B cell (primary cell): ENCODE data around the gene SNAPIN. TPM values are rescaled to one million over a fixed set of nuclear protein-coding genes. Genes with fewer than 3 reads are reported as not detected.
A peak's percentile ranks its signal among the peaks of the same experiment; 100 is the strongest.

Experiments
- ATAC-seq: fragments of 200-7000 bp; cut with Tn5 transposase; one replicate; pipeline ENCODE4 v1.10.0; 2021; ENCODE audit warnings: low read depth, mild to moderate bottlenecking, moderate number of reproducible peaks, moderate library complexity
- CTCF ChIA-PET: fragments of 350-600 bp; sonication (Branson Sonifier 250); formaldehyde crosslinking; loops from one replicate; lab custom pipeline; 2021; ENCODE audit warnings: antibody characterized with exemption, inconsistent platforms; lab: Charles Lee
- POLR2A ChIA-PET: fragments of 350-600 bp; sonication (Branson Sonifier 250); formaldehyde crosslinking; loops from one replicate; lab custom pipeline; 2021; ENCODE audit warnings: antibody characterized with exemption; lab: Charles Lee
- DNase-seq: peaks from one replicate; pipeline ENCODE4 v3.0.0; 2013
- H2AFZ ChIP-seq: 2 replicates; pipeline ENCODE4 v1.6.1; 2012; ENCODE audit warnings: mild to moderate bottlenecking, low read depth, low read length; ENCODE audit not compliant: insufficient read depth, poor library complexity, severe bottlenecking
- H3K27ac ChIP-seq, 2 donors: 1 replicate in 1 of 2; 2 replicates in 1 of 2; pipeline ENCODE4 v1.5.1; 2012 to 2013; ENCODE audit warnings: low read length in 2 of 2, mild to moderate bottlenecking in 2 of 2, moderate library complexity in 1 of 2
- H3K27me3 ChIP-seq, 4 experiments: fragments of 200-600 bp in 1 of 4; sonication (generic) in 1 of 4; replicated peaks in 1 of 4; 1 replicate in 2 of 4; 2 replicates in 2 of 4; pipeline versions ENCODE4 v1.6.1 to v1.7.0; 2013 to 2016; ENCODE audit warnings: low read length in 3 of 4, mild to moderate bottlenecking in 2 of 4, mixed read lengths in 1 of 4, moderate library complexity in 1 of 4; ENCODE audit not compliant: insufficient read depth in 4 of 4, control insufficient read depth in 3 of 4; ENCODE audit errors: control extremely low read depth in 1 of 4
- H3K36me3 ChIP-seq, 2 experiments: replicated peaks in 1 of 2; 1 replicate in 1 of 2; 2 replicates in 1 of 2; pipeline versions ENCODE4 v1.6.1 to v1.7.1; 2013; ENCODE audit warnings: low read length in 1 of 2; ENCODE audit not compliant: insufficient read depth in 2 of 2, control insufficient read depth in 1 of 2; ENCODE audit errors: control extremely low read depth in 1 of 2, extremely low read depth in 1 of 2
- H3K4me1 ChIP-seq, 2 donors: fragments of 200-600 bp in 1 of 2; sonication (generic) in 1 of 2; 1 replicate in 1 of 2; 2 replicates in 1 of 2; pipeline versions ENCODE4 v1.5.1 to v1.6.1; 2013 to 2017; ENCODE audit warnings: low read length in 2 of 2; ENCODE audit not compliant: control insufficient read depth in 2 of 2, insufficient read depth in 2 of 2
- H3K4me2 ChIP-seq: replicated peaks from 2 replicates; pipeline ENCODE3; 2012; ENCODE audit warnings: mild to moderate bottlenecking, low read depth, low read length; ENCODE audit not compliant: poor library complexity, severe bottlenecking
- H3K4me3 ChIP-seq, 5 experiments: fragments of 200-600 bp in 1 of 5; sonication (generic) in 1 of 5; 1 replicate in 3 of 5; 2 replicates in 2 of 5; pipeline versions ENCODE4 v1.5.1 to v1.7.0; 2011 to 2016; ENCODE audit warnings: low read length in 4 of 5, mild to moderate bottlenecking in 4 of 5, low read depth in 2 of 5, control low read depth in 1 of 5, moderate library complexity in 1 of 5; ENCODE audit not compliant: insufficient read depth in 1 of 5; ENCODE audit errors: control extremely low read depth in 1 of 5, extremely low read depth in 1 of 5
- H3K79me2 ChIP-seq: fragments of 200-600 bp; sonication (generic); one replicate; pipeline ENCODE4 v1.6.0; 2016; ENCODE audit warnings: low read length; ENCODE audit not compliant: control insufficient read depth, insufficient read depth
- H3K9ac ChIP-seq: fragments of 200-600 bp; sonication (generic); 2 replicates; pipeline ENCODE4 v1.6.1; 2017; ENCODE audit warnings: mild to moderate bottlenecking, low read length, moderate library complexity
- H3K9me3 ChIP-seq, 3 donors: one replicate each; pipeline versions ENCODE4 v1.6.1 to v1.7.1; 2013; ENCODE audit warnings: low read length in 2 of 3; ENCODE audit not compliant: control insufficient read depth in 2 of 3, insufficient read depth in 1 of 3; ENCODE audit errors: control extremely low read depth in 1 of 3
- H4K20me1 ChIP-seq: 2 replicates; pipeline ENCODE4 v1.6.0; 2012; ENCODE audit warnings: mild to moderate bottlenecking, low read length; ENCODE audit not compliant: insufficient read depth, control insufficient read depth, poor library complexity, severe bottlenecking
- H3K27ac Mint-ChIP-seq: one replicate; pipeline ENCODE4 v1.8.0; 2021; ENCODE audit warnings: mixed read lengths
- H3K27me3 Mint-ChIP-seq: one replicate; pipeline ENCODE4 v1.8.0; 2021; ENCODE audit warnings: mixed read lengths
- H3K4me1 Mint-ChIP-seq: one replicate; pipeline ENCODE4 v1.8.0; 2021; ENCODE audit warnings: mixed read lengths
- H3K4me3 Mint-ChIP-seq: one replicate; pipeline ENCODE4 v1.8.0; 2021; ENCODE audit warnings: mixed read lengths
- H3K9me3 Mint-ChIP-seq: one replicate; pipeline ENCODE4 v1.8.0; 2022; ENCODE audit warnings: mixed read lengths; ENCODE audit not compliant: insufficient read depth
- EZH2 ChIP-seq: IDR thresholded peaks from 2 replicates; pipeline ENCODE4 v1.6.1; 2012; ENCODE audit warnings: borderline replicate concordance, low read depth, mild to moderate bottlenecking, moderate library complexity, low read length; ENCODE audit not compliant: insufficient read depth, poor library complexity, severe bottlenecking
- WGBS: methylation state at CpG from one replicate; pipeline ENCODE4 v1.1.5; 2013; ENCODE audit warnings: missing lambda C conversion rate; ENCODE audit not compliant: insufficient coverage; 5-methylcytosine and 5-hydroxymethylcytosine counted together
- intact Hi-C: fragments of 100-400 bp; cut with micrococcal nuclease; formaldehyde crosslinking; loops from one replicate; pipeline ENCODE4 v1.10.0; 2022
- polyA plus RNA-seq: library from polyadenylated mRNA; depleted of rRNA; stranded (reverse); fragments of >200 nt; gene quantifications from 2 replicates; pipeline ENCODE4 v1.2.3, GENCODE V29; 2012
- total RNA-seq, 2 donors: library from RNA; stranded (reverse); fragments of 120-200 nt in 1 of 2; gene quantifications; 1 replicate in 1 of 2; 2 replicates in 1 of 2; pipeline versions ENCODE4 v1.2.3 to v1.2.4, GENCODE V29; 2013 to 2022
- TF ChIP-seq, protein P1 (sequence below): fragments of 200-600 bp; IDR thresholded peaks from one replicate; pipeline ENCODE4 v1.8.0; 2022; ENCODE audit warnings: antibody characterized with exemption, mild to moderate bottlenecking

Gene SNAPIN
- total and polyA plus RNA-seq, 2 donors (not counting 1 experiment from before 2014, with no cell fraction given), result 22.7 to 37.6 TPM

GRCh38 chr1:153659175-153659534, 652 bp downstream of the SNAPIN start:
- POLR2A ChIA-PET, result interaction anchor here (0.6 to 2.1 kb wide), 7 partner anchors 10 to 329 kb away, joined by 3 to 8 read pairs (median 5); partner anchors contain the start of genes CHTOP, ILF2 and INTS3

DNA sequence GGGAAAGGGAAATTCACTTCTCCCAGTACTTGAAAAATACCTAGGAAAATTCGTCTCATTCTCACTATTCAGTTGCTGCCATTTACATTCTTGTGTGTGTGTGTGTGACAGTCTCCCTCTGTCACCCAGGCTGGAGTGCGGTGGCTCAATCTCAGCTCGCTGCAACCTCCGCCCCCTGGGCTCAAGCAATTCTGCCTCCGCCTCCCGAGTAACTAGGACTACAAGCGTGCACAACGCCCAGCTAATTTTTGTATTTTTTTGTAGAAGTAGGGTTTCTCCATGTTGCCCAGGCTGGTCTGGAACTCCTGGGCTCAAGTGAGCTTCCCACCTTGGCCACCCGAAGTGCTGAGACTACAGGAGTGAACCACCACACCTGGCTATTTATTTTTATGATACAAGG, 1.2 kb downstream of the SNAPIN start:
- H3K9ac ChIP-seq, result no peak overlapping the region

More at GRCh38 chr1:153659175-153659534, 652 bp downstream of the SNAPIN start:
- H3K4me3 Mint-ChIP-seq, result peak overlapping the region; percentile 96
- peak overlapping the region; percentile 91 for H3K27ac Mint-ChIP-seq
- no peaks in the 10 kb centered on the region for H3K27me3 ChIP-seq
- intact Hi-C loops, result loop anchor here (5.0 kb wide), 1 partner anchor 333 kb away; the partner anchor contains the start of gene RPS27
- TF ChIP-seq, protein P1, sequence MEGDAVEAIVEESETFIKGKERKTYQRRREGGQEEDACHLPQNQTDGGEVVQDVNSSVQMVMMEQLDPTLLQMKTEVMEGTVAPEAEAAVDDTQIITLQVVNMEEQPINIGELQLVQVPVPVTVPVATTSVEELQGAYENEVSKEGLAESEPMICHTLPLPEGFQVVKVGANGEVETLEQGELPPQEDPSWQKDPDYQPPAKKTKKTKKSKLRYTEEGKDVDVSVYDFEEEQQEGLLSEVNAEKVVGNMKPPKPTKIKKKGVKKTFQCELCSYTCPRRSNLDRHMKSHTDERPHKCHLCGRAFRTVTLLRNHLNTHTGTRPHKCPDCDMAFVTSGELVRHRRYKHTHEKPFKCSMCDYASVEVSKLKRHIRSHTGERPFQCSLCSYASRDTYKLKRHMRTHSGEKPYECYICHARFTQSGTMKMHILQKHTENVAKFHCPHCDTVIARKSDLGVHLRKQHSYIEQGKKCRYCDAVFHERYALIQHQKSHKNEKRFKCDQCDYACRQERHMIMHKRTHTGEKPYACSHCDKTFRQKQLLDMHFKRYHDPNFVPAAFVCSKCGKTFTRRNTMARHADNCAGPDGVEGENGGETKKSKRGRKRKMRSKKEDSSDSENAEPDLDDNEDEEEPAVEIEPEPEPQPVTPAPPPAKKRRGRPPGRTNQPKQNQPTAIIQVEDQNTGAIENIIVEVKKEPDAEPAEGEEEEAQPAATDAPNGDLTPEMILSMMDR, result no peak
- TF ChIP-seq EZH2, result no peak
- no peaks in the 10 kb centered on the region for H3K9me3 ChIP-seq
- CTCF ChIA-PET, result interaction anchor here (0.7 to 1.8 kb wide), 4 partner anchors 13 to 666 kb away, joined by 3 to 9 read pairs (median 4); partner anchors contain the start of gene ATP8B2
- peaks cover 7 to 36% of the 10 kb centered on the region in 2 experiments for H3K36me3 ChIP-seq
- peaks cover 5 to 15% of the 10 kb centered on the region in 2 donors for H3K4me1 ChIP-seq
- no peak for DNase-seq
- peaks cover 12% of the 10 kb centered on the region for H3K4me1 Mint-ChIP-seq
- H3K9me3 Mint-ChIP-seq, result no peaks in the 10 kb centered on the region
- peak overlapping the region; percentile 77 to 87 (median 82) for H3K4me3 ChIP-seq
- no peaks in the 10 kb centered on the region for H4K20me1 ChIP-seq
- H2AFZ ChIP-seq, result peak overlapping the region; percentile 96
- H3K27ac ChIP-seq, result peak overlapping the region; percentile 68 to 83
- no peaks in the 10 kb centered on the region for H3K27me3 Mint-ChIP-seq
- H3K79me2 ChIP-seq, result peaks cover 20% of the 10 kb centered on the region
- peak overlapping the region; percentile 91 for H3K9ac ChIP-seq
- 54% methylated on average over 8 of the region's 8 CpGs for WGBS
- no peak for ATAC-seq
- peak overlapping the region; percentile 85 for H3K4me2 ChIP-seq

More for the DNA sequence above, 1.2 kb downstream of the SNAPIN start:
- no peaks in the 10 kb centered on the region for H3K27me3 ChIP-seq
- DNase-seq, result no peak
- H3K4me2 ChIP-seq, result peak overlapping the region; percentile 85
- H3K79me2 ChIP-seq, result peaks cover 20% of the 10 kb centered on the region
- H3K9me3 ChIP-seq, result no peaks in the 10 kb centered on the region
- TF ChIP-seq, protein P1, result no peak
- TF ChIP-seq EZH2, result no peak
- Mint-ChIP-seq H3K4me1 (peaks cover 12% of the 10 kb centered on the region), H3K4me3 (peak overlapping the region; percentile 96), H3K27ac (peak overlapping the region; percentile 91), H3K27me3 (no peaks in the 10 kb centered on the region), H3K9me3 (no peaks in the 10 kb centered on the region)
- peaks cover 9 to 41% of the 10 kb centered on the region in 2 experiments for H3K36me3 ChIP-seq
- H4K20me1 ChIP-seq, result no peaks in the 10 kb centered on the region
- peak overlapping the region in 2 of 5 experiments; percentile 87 for H3K4me3 ChIP-seq
- no peak overlapping the region for H3K27ac ChIP-seq
- CTCF ChIA-PET, result interaction anchor here (0.7 to 1.8 kb wide), 4 partner anchors 12 to 545 kb away, joined by 3 to 9 read pairs (median 4); no protein-coding TSS in a partner anchor
- peaks cover 5 to 15% of the 10 kb centered on the region in 2 donors for H3K4me1 ChIP-seq
- no peak for ATAC-seq
- intact Hi-C loops, result loop anchor here (5.0 kb wide), 1 partner anchor 333 kb away; the partner anchor contains the start of gene RPS27
- WGBS, result no CpG with 5 or more reads among the region's 9 CpGs
- H2AFZ ChIP-seq, result no peak overlapping the region
- POLR2A ChIA-PET, result interaction anchor here (0.7 to 2.1 kb wide), 4 partner anchors 9 to 124 kb away, joined by 4 to 8 read pairs (median 6); partner anchors contain the start of genes CHTOP and S100A1
